Measurements from ENCODE around the gene SUPV3L1. TPM values are rescaled to one million over a fixed set of nuclear protein-coding genes. Genes with fewer than 3 reads are reported as not detected.

The SUPV3L1 gene
- total and polyA plus RNA-seq, 9 of the 15 experiments (the other 6 are each of a cell fraction or from before 2014, with no cell fraction given) = 45.2 to 156 (median 92.6) TPM

DNA sequence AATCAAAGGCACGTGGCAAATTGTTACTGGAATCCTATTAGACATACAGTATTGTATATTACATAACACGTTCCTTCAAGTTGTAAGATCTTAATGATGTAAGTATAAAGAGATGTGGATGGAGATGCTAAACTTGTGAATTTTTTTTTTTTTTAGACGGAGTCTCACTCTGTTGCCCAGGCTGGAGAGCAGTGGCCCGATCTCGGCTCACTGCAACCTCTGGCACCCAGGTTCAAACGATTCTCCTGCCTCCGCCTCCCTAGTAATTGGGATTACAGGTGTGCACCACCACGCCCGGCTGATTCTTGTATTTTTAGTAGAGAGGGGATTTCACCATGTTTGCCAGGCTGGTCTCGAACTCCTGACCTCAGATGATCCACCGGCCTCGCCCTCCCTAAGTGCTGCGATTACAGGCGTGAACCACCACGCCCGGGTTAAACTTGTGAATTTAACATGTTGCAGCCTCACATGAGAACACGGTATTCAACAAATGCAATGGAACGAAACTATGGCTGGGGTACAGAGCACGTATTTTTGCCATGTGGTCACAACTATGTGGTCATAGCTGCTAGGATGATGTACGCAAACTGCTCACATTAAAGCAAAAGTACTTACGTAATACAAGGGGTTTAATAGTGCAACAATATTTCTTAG is 818 bp upstream of the SUPV3L1 start (continued):
- TF ChIP-seq, protein P1, sequence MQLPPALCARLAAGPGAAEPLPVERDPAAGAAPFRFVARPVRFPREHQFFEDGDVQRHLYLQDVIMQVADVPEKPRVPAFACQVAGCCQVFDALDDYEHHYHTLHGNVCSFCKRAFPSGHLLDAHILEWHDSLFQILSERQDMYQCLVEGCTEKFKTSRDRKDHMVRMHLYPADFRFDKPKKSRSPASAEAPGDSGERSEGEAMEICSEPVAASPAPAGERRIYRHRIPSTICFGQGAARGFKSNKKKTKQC (CRISPR knock-in tag; IDR thresholded peaks at IDR 0.05) = peak; percentile 34; the same call in 1 of the 2 replicates
- TF ChIP-seq, protein P2, sequence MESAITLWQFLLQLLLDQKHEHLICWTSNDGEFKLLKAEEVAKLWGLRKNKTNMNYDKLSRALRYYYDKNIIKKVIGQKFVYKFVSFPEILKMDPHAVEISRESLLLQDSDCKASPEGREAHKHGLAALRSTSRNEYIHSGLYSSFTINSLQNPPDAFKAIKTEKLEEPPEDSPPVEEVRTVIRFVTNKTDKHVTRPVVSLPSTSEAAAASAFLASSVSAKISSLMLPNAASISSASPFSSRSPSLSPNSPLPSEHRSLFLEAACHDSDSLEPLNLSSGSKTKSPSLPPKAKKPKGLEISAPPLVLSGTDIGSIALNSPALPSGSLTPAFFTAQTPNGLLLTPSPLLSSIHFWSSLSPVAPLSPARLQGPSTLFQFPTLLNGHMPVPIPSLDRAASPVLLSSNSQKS (CRISPR knock-in tag; IDR thresholded peaks at IDR 0.05) = no peak
- TF ChIP-seq, protein P3, sequence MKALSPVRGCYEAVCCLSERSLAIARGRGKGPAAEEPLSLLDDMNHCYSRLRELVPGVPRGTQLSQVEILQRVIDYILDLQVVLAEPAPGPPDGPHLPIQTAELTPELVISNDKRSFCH (CRISPR knock-in tag; IDR thresholded peaks at IDR 0.05) = no peak
- TF ChIP-seq, protein P3 (tag; IDR thresholded peaks at IDR 0.05) = peak; percentile 11; the same call in 1 of the 2 replicates
- TF ChIP-seq, protein P4, sequence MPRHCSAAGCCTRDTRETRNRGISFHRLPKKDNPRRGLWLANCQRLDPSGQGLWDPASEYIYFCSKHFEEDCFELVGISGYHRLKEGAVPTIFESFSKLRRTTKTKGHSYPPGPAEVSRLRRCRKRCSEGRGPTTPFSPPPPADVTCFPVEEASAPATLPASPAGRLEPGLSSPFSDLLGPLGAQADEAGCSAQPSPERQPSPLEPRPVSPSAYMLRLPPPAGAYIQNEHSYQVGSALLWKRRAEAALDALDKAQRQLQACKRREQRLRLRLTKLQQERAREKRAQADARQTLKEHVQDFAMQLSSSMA (CRISPR knock-in tag; IDR thresholded peaks at IDR 0.05) = 0 out of 2 replicates have a peak, but pooled peaks have one; percentile 15
- TF ChIP-seq, protein P5, sequence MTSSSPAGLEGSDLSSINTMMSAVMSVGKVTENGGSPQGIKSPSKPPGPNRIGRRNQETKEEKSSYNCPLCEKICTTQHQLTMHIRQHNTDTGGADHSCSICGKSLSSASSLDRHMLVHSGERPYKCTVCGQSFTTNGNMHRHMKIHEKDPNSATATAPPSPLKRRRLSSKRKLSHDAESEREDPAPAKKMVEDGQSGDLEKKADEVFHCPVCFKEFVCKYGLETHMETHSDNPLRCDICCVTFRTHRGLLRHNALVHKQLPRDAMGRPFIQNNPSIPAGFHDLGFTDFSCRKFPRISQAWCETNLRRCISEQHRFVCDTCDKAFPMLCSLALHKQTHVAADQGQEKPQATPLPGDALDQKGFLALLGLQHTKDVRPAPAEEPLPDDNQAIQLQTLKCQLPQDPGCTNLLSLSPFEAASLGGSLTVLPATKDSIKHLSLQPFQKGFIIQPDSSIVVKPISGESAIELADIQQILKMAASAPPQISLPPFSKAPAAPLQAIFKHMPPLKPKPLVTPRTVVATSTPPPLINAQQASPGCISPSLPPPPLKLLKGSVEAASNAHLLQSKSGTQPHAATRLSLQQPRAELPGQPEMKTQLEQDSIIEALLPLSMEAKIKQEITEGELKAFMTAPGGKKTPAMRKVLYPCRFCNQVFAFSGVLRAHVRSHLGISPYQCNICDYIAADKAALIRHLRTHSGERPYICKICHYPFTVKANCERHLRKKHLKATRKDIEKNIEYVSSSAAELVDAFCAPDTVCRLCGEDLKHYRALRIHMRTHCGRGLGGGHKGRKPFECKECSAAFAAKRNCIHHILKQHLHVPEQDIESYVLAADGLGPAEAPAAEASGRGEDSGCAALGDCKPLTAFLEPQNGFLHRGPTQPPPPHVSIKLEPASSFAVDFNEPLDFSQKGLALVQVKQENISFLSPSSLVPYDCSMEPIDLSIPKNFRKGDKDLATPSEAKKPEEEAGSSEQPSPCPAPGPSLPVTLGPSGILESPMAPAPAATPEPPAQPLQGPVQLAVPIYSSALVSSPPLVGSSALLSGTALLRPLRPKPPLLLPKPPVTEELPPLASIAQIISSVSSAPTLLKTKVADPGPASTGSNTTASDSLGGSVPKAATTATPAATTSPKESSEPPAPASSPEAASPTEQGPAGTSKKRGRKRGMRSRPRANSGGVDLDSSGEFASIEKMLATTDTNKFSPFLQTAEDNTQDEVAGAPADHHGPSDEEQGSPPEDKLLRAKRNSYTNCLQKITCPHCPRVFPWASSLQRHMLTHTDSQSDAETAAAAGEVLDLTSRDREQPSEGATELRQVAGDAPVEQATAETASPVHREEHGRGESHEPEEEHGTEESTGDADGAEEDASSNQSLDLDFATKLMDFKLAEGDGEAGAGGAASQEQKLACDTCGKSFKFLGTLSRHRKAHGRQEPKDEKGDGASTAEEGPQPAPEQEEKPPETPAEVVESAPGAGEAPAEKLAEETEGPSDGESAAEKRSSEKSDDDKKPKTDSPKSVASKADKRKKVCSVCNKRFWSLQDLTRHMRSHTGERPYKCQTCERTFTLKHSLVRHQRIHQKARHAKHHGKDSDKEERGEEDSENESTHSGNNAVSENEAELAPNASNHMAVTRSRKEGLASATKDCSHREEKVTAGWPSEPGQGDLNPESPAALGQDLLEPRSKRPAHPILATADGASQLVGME (CRISPR knock-in tag; IDR thresholded peaks at IDR 0.05) = no peak
- peak; percentile 78; the same call in 1 of the 2 replicates for TF ChIP-seq SMARCA5 (IDR thresholded peaks at IDR 0.05)
- peak in 1 of 2 experiments; percentile 10; a peak in 1 of 4 replicates for TF ChIP-seq TBL1XR1 (IDR thresholded peaks at IDR 0.05; ENCODE audit: low read length in 2 of 2)
- peak; percentile 82 for TF ChIP-seq KHSRP (IDR thresholded peaks at IDR 0.05)
- no peak for TF ChIP-seq JUN (IDR thresholded peaks at IDR 0.05; ENCODE audit: borderline replicate concordance, low read depth, low read length)
- peak; percentile 69; the same call in 1 of the 2 replicates for TF ChIP-seq JUN (CRISPR knock-in tag; IDR thresholded peaks at IDR 0.05; ENCODE audit: borderline replicate concordance)
- no peak for TF ChIP-seq PHTF2 (CRISPR knock-in tag; IDR thresholded peaks at IDR 0.05)
- peak; percentile 92 for TF ChIP-seq CEBPG (CRISPR knock-in tag; IDR thresholded peaks at IDR 0.05)
- peak; percentile 94 to 95 for TF ChIP-seq CEBPG (tag; conservative IDR thresholded peaks at IDR 0.05 in 1 of 2, IDR thresholded peaks at IDR 0.05 in 1 of 2)
- TF ChIP-seq TEAD2 (tag; IDR thresholded peaks at IDR 0.05) = 0 out of 2 replicates have a peak, but pooled peaks have one; percentile 4
- peak; percentile 89 for TF ChIP-seq CREB1 (IDR thresholded peaks at IDR 0.05)
- no peak for TF ChIP-seq CREB1 (CRISPR knock-in tag; IDR thresholded peaks at IDR 0.05)
- 0 out of 2 replicates have a peak, but pooled peaks have one; percentile 9 for TF ChIP-seq CXXC5 (CRISPR knock-in tag; IDR thresholded peaks at IDR 0.05)
- peak; percentile 80; the same call in 1 of the 2 replicates for TF ChIP-seq THRAP3 (IDR thresholded peaks at IDR 0.05; ENCODE audit: borderline replicate concordance)
- peak; percentile 72 for TF ChIP-seq DPF2 (IDR thresholded peaks at IDR 0.05)

Measured in K562 (cell line).